Measurements from ENCODE around the gene USP12. TPM values are rescaled to one million over a fixed set of nuclear protein-coding genes. Genes with fewer than 3 reads are reported as not detected.
"Not testable (repeated sequence)": the region's sequence is repeated elsewhere in the genome, so short reads cannot be mapped to it uniquely, and the experiment has no call there.

Gene USP12
- total RNA-seq, 5 donors from 2014 or later (not counting 1 experiment from before 2014, with no cell fraction given): 20.9 to 43.6 (median 21.8) TPM

DNA sequence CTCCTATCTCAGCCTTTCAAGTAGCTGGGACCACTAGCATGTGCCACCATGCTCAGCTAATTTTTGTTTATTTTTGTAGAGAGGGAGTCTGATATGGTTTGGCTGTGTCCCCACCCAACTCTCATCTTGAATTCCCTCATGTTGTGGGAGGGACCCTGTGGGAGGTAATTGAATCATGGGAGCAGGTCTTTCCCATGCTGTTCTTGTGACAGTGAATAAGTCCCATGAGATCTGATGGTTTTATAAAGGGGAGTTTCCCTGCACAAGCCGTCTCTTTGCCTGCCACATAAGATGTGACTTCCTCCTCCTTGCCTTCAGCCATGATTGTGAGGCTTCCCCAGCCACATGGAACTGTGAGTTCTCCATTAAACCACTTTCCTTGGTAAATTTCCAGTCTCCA is 20.8 kb upstream of the USP12 start:
- not testable (repeated sequence) for DNase-seq

DNA sequence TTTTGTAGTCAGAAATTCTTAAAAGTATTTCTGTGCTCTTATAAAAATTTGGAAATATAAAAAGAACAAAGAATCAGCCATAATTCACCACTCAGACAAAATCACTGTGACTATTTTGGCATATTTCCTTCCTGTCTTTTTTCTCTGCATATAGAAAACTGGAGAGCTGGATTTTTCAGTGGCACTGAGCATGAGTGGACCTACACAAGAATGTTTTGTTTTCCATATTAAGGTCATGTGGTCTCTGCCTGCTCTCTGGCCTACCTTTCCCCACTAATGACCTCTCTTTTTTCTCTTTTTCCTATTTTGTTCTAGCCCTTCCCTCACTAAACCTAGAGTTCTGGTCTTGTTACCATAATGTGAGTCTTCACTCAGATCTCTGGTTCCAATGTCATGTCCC is 17.6 kb upstream of the USP12 start:
- ATAC-seq (replicated peaks in 1 of 4) (no peak), DNase-seq (no peak)
- Mint-ChIP-seq H3K36me3 (no peaks in the 10 kb centered on the region), H3K9me3 (no peaks in the 10 kb centered on the region), H3K4me3 (no peak overlapping the region), H3K27ac (no peak overlapping the region), H3K27me3 (peaks cover 6 to 12% of the 10 kb centered on the region in 2 donors), H3K4me1 (no peaks in the 10 kb centered on the region)
- CTCF ChIA-PET: no interaction called here
- Histone ChIP-seq H3K4me1 (ENCODE audit: control insufficient read depth in 1 of 2, extremely low read depth in 1 of 2, insufficient read depth in 2 of 2, low read length in 2 of 2) (no peaks in the 10 kb centered on the region), H3K27me3 (replicated peaks in 1 of 2; ENCODE audit: control insufficient read depth in 2 of 2, extremely low read depth in 1 of 2, insufficient read depth in 2 of 2, low read length in 1 of 2) (peaks cover 0 to 6% of the 10 kb centered on the region in 2 experiments), H3K27ac (ENCODE audit: low read length) (no peak overlapping the region), H3K36me3 (ENCODE audit: control insufficient read depth in 2 of 2, extremely low read depth in 1 of 2, insufficient read depth in 1 of 2, low read length in 1 of 2) (no peaks in the 10 kb centered on the region), H3K9me3 (no peaks in the 10 kb centered on the region), H3K4me3 (ENCODE audit: control insufficient read depth in 1 of 2, extremely low read depth in 1 of 2, low read length in 1 of 2) (no peak overlapping the region)
- POLR2A ChIA-PET: no interaction called here

More for the DNA sequence above, 20.8 kb upstream of the USP12 start:
- H3K4me3 Mint-ChIP-seq; H3K36me3 ChIP-seq (ENCODE audit: control insufficient read depth in 2 of 2, extremely low read depth in 1 of 2, insufficient read depth in 1 of 2, low read length in 1 of 2); H3K4me1 ChIP-seq (ENCODE audit: control insufficient read depth in 1 of 2, extremely low read depth in 1 of 2, insufficient read depth in 2 of 2, low read length in 2 of 2); H3K27ac ChIP-seq (ENCODE audit: low read length); H3K9me3 ChIP-seq; H3K36me3 Mint-ChIP-seq; H3K27ac Mint-ChIP-seq; H3K4me1 Mint-ChIP-seq; H3K9me3 Mint-ChIP-seq; CTCF ChIA-PET; H3K4me3 ChIP-seq (ENCODE audit: control insufficient read depth in 1 of 2, extremely low read depth in 1 of 2, low read length in 1 of 2); ATAC-seq (replicated peaks in 1 of 4): not testable (repeated sequence)
- H3K27me3 Mint-ChIP-seq: peaks cover 18 to 24% of the 10 kb centered on the region in 2 donors
- H3K27me3 ChIP-seq (replicated peaks in 1 of 2; ENCODE audit: control insufficient read depth in 2 of 2, extremely low read depth in 1 of 2, insufficient read depth in 2 of 2, low read length in 1 of 2): peaks cover 0 to 18% of the 10 kb centered on the region in 2 experiments
- no CpG with 5 or more reads among the region's 1 CpG for WGBS (ENCODE audit: insufficient coverage)
- POLR2A ChIA-PET: interaction anchor here in 1 of 2 donors (0.6 kb wide), 1 partner anchor 611 kb away, joined by 5 read pairs; no protein-coding TSS in a partner anchor

DNA sequence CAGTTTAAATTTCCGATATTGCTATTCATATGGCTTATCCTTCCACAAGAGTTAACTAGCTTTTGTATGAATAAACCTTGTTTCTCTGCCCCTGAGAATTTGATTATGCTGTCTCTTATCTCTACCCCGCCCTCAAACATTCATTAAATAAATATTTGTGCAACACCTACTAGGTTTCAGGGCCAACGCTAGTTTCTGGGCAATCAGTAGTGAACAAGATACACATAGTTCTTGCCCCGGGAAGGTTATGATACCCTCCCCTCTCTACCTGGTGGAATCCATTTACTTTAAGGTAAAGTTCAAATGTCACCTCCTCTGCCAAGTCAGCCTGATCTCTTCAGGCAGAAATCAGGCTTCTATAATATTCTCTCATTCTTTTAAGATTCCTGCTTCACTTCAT is 16.6 kb upstream of the USP12 start:
- Mint-ChIP-seq H3K9me3 (no peaks in the 10 kb centered on the region), H3K4me3 (no peak overlapping the region), H3K4me1 (no peaks in the 10 kb centered on the region), H3K36me3 (no peaks in the 10 kb centered on the region), H3K27ac (no peak overlapping the region), H3K27me3 (peaks cover 4 to 7% of the 10 kb centered on the region in 2 donors)
- peaks cover 0 to under 1% of the 10 kb centered on the region in 2 experiments for H3K27me3 ChIP-seq (replicated peaks in 1 of 2; ENCODE audit: control insufficient read depth in 2 of 2, extremely low read depth in 1 of 2, insufficient read depth in 2 of 2, low read length in 1 of 2)
- no peak for DNase-seq
- no peaks in the 10 kb centered on the region for H3K4me1 ChIP-seq (ENCODE audit: control insufficient read depth in 1 of 2, extremely low read depth in 1 of 2, insufficient read depth in 2 of 2, low read length in 2 of 2)
- H3K4me3 ChIP-seq (ENCODE audit: control insufficient read depth in 1 of 2, extremely low read depth in 1 of 2, low read length in 1 of 2): no peak overlapping the region
- H3K9me3 ChIP-seq: no peaks in the 10 kb centered on the region
- POLR2A ChIA-PET: no interaction called here
- 100% methylated on average over 2 of the region's 4 CpGs for WGBS (ENCODE audit: insufficient coverage)
- no peak for ATAC-seq (replicated peaks in 1 of 4)
- CTCF ChIA-PET: no interaction called here
- H3K27ac ChIP-seq (ENCODE audit: low read length): no peak overlapping the region
- H3K36me3 ChIP-seq (ENCODE audit: control insufficient read depth in 2 of 2, extremely low read depth in 1 of 2, insufficient read depth in 1 of 2, low read length in 1 of 2): no peaks in the 10 kb centered on the region

DNA sequence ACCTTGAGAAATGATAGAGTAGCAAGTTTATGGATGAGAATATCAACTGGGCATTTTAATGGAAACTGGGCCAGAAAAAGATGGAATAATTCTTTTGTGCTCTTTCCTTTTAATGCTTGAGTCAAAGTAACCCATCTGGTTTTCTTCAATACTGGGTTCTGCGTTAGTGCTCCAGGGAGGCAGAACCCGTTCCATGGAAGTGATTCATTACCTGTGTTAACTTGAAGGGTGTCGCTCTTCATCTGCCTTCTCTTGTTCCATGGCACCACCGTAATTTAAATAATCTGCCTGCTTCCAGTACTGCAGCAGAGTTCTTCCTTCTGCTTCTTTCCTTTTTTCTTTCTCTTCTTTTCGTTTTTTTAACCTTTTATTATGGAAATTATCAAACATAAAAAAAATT is 14.7 kb upstream of the USP12 start:
- no peaks in the 10 kb centered on the region for H3K4me1 ChIP-seq (ENCODE audit: control insufficient read depth in 1 of 2, extremely low read depth in 1 of 2, insufficient read depth in 2 of 2, low read length in 2 of 2)
- ChIA-PET POLR2A (no interaction called here), CTCF (no interaction called here)
- no peak overlapping the region for H3K4me3 Mint-ChIP-seq
- no peaks in the 10 kb centered on the region for H3K36me3 Mint-ChIP-seq
- ATAC-seq (replicated peaks in 1 of 4) (no peak), DNase-seq (no peak)
- no peak overlapping the region for H3K27ac Mint-ChIP-seq
- H3K9me3 Mint-ChIP-seq: no peaks in the 10 kb centered on the region
- H3K9me3 ChIP-seq: no peaks in the 10 kb centered on the region
- no peaks in the 10 kb centered on the region for H3K36me3 ChIP-seq (ENCODE audit: control insufficient read depth in 2 of 2, extremely low read depth in 1 of 2, insufficient read depth in 1 of 2, low read length in 1 of 2)
- peaks cover 0 to 3% of the 10 kb centered on the region in 2 donors for H3K27me3 Mint-ChIP-seq
- H3K4me1 Mint-ChIP-seq: no peaks in the 10 kb centered on the region
- no peak overlapping the region for H3K4me3 ChIP-seq (ENCODE audit: control insufficient read depth in 1 of 2, extremely low read depth in 1 of 2, low read length in 1 of 2)
- H3K27me3 ChIP-seq (replicated peaks in 1 of 2; ENCODE audit: control insufficient read depth in 2 of 2, extremely low read depth in 1 of 2, insufficient read depth in 2 of 2, low read length in 1 of 2): peaks cover 0 to 6% of the 10 kb centered on the region in 2 experiments
- WGBS (ENCODE audit: insufficient coverage): no CpG with 5 or more reads among the region's 5 CpGs
- H3K27ac ChIP-seq (ENCODE audit: low read length): no peak overlapping the region

DNA sequence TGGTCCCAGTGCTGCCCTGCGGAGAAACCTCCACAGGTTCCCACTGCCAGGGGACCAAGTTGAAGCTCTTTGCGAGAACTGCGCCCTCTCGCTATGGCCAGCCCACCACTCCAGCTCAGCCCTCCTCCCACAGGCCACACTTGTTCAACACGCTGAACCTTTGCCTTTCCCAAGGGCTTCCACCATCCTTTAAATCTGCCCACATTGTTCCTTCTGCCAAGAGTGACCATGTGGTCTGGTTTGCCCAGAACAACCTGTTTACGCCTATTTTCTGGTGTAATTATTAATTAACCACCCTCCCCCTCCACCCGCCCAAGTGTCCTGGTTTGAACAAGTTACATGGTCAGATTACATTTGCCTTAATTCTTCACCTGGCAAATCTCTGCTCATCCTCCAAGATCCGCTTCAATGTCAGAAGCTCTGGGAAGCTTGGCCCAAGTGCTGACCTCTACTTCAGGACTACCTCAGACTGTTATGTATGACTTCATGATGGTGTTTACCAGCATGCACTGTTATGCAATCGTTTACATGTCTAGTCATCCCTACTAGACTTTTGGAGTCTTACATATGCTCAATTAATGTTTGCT is 12.0 kb upstream of the USP12 start:
- H3K4me3 ChIP-seq (ENCODE audit: control insufficient read depth in 1 of 2, extremely low read depth in 1 of 2, low read length in 1 of 2): no peak overlapping the region
- H3K27me3 Mint-ChIP-seq: peaks cover 0 to 3% of the 10 kb centered on the region in 2 donors
- no peak overlapping the region for H3K27ac Mint-ChIP-seq
- H3K4me1 Mint-ChIP-seq: no peaks in the 10 kb centered on the region
- H3K4me1 ChIP-seq (ENCODE audit: control insufficient read depth in 1 of 2, extremely low read depth in 1 of 2, insufficient read depth in 2 of 2, low read length in 2 of 2): no peaks in the 10 kb centered on the region
- 86% methylated on average over 5 of the region's 9 CpGs for WGBS (ENCODE audit: insufficient coverage)
- H3K9me3 ChIP-seq: no peaks in the 10 kb centered on the region
- ChIA-PET CTCF (interaction anchor here (0.7 to 1.0 kb wide), 3 partner anchors 13 to 776 kb away, joined by 3 to 5 read pairs (median 3); no protein-coding TSS in a partner anchor), POLR2A (no interaction called here)
- H3K27ac ChIP-seq (ENCODE audit: low read length): no peak overlapping the region
- no peaks in the 10 kb centered on the region for H3K36me3 Mint-ChIP-seq
- H3K4me3 Mint-ChIP-seq: no peak overlapping the region
- H3K36me3 ChIP-seq (ENCODE audit: control insufficient read depth in 2 of 2, extremely low read depth in 1 of 2, insufficient read depth in 1 of 2, low read length in 1 of 2): no peaks in the 10 kb centered on the region
- DNase-seq (no peak), ATAC-seq (replicated peaks in 1 of 4) (no peak)
- no peaks in the 10 kb centered on the region for H3K9me3 Mint-ChIP-seq
- peaks cover 0 to 6% of the 10 kb centered on the region in 2 experiments for H3K27me3 ChIP-seq (replicated peaks in 1 of 2; ENCODE audit: control insufficient read depth in 2 of 2, extremely low read depth in 1 of 2, insufficient read depth in 2 of 2, low read length in 1 of 2)

DNA sequence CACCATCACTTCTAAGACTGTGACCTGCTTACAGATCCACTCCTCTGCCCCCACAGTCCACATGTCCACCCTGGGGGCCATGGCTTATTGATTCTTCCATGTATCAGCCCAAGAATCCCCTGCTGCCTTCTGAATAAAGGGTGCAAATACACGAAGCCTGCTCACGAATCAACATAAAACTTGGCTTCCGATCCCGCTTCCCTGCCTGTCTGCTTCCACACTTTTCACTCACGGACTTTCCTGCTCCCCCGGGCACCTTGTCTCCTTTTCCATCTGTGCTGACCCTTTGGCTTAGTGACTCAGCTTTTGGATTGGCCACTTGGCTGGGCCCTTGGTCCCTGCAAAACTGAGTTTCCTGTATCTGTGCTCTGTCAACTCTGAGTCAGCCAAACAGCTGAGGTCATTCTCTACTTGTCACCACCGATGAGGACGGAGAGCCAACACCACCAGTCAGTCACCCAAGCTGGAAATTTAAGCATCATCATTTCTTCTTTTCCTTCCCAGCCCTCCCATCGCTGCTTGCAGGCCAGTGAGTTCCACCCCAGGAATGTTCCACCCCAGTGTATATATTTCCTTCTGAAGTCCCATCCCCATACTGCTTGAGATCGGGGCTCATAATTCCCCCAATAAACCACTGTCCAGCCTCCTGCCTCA is 11.4 kb upstream of the USP12 start:
- POLR2A ChIA-PET: interaction anchor here in 1 of 2 donors (0.7 kb wide), 1 partner anchor 44 kb away, joined by 3 read pairs; no protein-coding TSS in a partner anchor
- CTCF ChIA-PET: no interaction called here
- H3K9me3 ChIP-seq: no peaks in the 10 kb centered on the region
- ATAC-seq (replicated peaks in 1 of 4) (no peak), DNase-seq (no peak)
- peaks cover 0 to 3% of the 10 kb centered on the region in 2 donors for H3K27me3 Mint-ChIP-seq
- no peak overlapping the region for H3K27ac ChIP-seq (ENCODE audit: low read length)
- no peak overlapping the region for H3K27ac Mint-ChIP-seq
- no peaks in the 10 kb centered on the region for H3K4me1 Mint-ChIP-seq
- H3K36me3 ChIP-seq (ENCODE audit: control insufficient read depth in 2 of 2, extremely low read depth in 1 of 2, insufficient read depth in 1 of 2, low read length in 1 of 2): no peaks in the 10 kb centered on the region
- no peaks in the 10 kb centered on the region for H3K9me3 Mint-ChIP-seq
- 77% methylated on average over 10 of the region's 10 CpGs for WGBS (ENCODE audit: insufficient coverage)
- H3K4me3 ChIP-seq (ENCODE audit: control insufficient read depth in 1 of 2, extremely low read depth in 1 of 2, low read length in 1 of 2): no peak overlapping the region
- H3K36me3 Mint-ChIP-seq: no peaks in the 10 kb centered on the region
- peaks cover 0 to 6% of the 10 kb centered on the region in 2 experiments for H3K27me3 ChIP-seq (replicated peaks in 1 of 2; ENCODE audit: control insufficient read depth in 2 of 2, extremely low read depth in 1 of 2, insufficient read depth in 2 of 2, low read length in 1 of 2)
- no peak overlapping the region for H3K4me3 Mint-ChIP-seq
- no peaks in the 10 kb centered on the region for H3K4me1 ChIP-seq (ENCODE audit: control insufficient read depth in 1 of 2, extremely low read depth in 1 of 2, insufficient read depth in 2 of 2, low read length in 2 of 2)
